GM12865 (cell line): ENCODE measurements around the gene HSD17B3.
"Not testable (repeated sequence)": the region's sequence is repeated elsewhere in the genome, so short reads cannot be mapped to it uniquely, and the experiment has no call there.

ENCODE experiments used
- DNase-seq: peaks from one replicate; pipeline ENCODE4 v3.0.0; 2010; ENCODE audit warnings: low read depth
- H3K4me3 ChIP-seq: 2 replicates; pipeline ENCODE4 v1.5.1; 2011; ENCODE audit warnings: mild to moderate bottlenecking, low read depth, low read length, control low read depth
- TF ChIP-seq, protein P1 (sequence below): IDR thresholded peaks from 2 replicates; pipeline ENCODE4 v1.5.1; 2011; ENCODE audit warnings: low read length, control low read depth, low read depth, inconsistent platforms; ENCODE audit not compliant: insufficient read depth; ENCODE audit errors: missing control alignments

The HSD17B3 gene

DNA sequence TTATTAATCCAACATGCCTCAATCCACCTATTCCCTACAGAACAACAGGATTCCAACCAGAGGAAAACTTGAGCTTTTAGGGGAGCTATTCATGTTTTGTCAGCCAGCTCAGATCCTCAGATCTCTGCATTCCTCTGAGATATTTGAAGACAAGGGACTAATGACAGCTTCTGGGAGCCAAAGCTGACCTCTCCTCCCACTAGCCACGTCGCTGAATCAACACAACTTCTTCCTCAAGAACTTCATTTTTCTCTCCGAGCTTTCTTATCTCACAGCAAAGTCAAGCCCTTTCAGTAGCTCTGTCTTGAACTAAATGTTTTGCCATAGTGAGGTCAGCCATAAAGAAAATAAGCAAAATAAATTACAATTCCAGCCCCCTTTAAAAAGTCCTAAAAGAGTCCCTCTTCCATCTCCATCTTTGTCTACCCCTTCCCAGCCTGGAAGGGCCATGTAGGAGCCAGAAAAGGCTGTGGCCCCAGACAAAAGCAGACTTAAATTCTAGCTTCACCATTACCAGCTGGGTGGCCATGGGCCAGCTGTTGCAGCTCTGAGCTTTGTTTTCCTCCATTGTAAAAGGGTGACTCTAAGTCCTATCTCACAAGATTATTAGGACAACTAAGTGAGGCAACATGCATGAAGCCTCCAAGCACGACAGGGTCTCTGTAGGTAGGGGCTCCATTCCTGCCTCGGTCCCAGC is 65.0 kb downstream of the HSD17B3 start:
- no peak for DNase-seq
- H3K4me3 ChIP-seq = no peak overlapping the region
- TF ChIP-seq, protein P1, sequence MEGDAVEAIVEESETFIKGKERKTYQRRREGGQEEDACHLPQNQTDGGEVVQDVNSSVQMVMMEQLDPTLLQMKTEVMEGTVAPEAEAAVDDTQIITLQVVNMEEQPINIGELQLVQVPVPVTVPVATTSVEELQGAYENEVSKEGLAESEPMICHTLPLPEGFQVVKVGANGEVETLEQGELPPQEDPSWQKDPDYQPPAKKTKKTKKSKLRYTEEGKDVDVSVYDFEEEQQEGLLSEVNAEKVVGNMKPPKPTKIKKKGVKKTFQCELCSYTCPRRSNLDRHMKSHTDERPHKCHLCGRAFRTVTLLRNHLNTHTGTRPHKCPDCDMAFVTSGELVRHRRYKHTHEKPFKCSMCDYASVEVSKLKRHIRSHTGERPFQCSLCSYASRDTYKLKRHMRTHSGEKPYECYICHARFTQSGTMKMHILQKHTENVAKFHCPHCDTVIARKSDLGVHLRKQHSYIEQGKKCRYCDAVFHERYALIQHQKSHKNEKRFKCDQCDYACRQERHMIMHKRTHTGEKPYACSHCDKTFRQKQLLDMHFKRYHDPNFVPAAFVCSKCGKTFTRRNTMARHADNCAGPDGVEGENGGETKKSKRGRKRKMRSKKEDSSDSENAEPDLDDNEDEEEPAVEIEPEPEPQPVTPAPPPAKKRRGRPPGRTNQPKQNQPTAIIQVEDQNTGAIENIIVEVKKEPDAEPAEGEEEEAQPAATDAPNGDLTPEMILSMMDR = no peak

DNA sequence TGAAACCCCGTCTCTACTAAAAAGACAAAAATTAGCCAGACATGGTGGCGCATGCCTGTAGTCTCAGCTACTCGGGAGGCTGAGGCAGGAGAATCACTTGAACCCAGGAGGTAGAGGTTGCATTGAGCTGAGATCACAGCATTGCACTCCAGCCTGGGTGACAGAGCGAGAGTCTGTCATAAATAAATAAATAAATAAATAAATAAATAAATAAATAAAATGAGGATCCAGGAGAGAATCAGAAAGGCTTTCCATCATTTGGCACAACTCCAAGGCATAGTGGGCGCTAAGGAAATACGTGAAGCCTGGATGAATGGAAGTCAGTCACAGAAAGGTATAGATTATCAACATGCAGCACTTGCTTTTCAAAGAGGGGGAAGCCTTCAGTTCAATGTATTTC is 65.6 kb downstream of the HSD17B3 start:
- H3K4me3 ChIP-seq, DNase-seq: not testable (repeated sequence)

DNA sequence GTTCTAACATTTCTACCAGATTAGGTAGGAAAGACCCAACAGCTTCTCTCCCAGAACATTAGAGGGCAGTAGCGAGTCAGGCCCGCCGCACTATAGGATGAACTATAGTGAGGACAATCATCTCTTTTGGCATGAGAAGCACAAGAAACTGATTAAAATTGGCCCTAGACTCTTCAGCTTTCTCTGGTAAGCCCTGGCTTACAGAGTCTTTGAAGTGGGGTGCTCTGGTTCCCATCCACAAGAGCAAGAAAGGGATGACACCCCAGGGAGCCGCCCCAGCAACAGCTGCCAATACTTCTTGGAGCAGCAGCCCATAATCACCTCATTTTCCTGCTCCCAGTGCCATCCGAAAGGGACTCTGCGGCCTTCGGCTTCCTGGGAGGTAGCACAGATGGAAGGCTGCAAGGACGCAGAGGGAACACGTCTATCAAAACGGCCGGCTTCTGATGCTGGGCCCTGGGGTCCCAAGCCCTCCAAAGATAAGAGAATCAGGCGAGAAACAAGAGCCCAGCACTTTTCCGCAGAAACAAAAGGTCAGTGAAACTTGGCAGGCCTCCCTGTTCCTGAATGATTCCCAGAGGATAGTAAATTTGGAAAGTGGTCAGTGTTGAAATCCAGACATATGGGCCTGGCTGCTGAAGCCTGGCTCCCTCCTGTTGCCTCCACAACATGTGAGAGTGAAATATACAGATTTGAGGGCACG is 69.3 kb downstream of the HSD17B3 start:
- TF ChIP-seq, protein P1 = peak; percentile 83
- no peak overlapping the region for H3K4me3 ChIP-seq
- DNase-seq = peak; percentile 47

DNA sequence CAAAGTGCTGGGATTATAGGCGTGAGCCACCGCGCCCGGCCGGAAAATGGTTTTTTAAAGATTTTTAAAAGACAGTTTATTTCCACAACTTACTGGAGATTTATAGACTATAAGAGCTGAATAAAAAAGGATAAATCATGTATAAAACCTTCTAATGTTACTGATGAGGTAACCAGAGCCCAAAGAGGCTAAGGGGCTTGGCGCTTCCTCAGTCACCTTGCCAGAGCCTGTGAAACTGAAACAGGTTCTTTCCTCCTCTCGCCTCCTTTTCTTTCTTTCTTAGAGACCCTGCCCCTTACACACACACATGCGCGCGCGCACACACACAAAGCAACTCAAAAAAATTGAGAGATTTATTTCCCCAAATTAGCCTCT is 69.8 kb downstream of the HSD17B3 start:
- TF ChIP-seq, protein P1 = no peak
- no peak for DNase-seq
- no peak overlapping the region for H3K4me3 ChIP-seq

DNA sequence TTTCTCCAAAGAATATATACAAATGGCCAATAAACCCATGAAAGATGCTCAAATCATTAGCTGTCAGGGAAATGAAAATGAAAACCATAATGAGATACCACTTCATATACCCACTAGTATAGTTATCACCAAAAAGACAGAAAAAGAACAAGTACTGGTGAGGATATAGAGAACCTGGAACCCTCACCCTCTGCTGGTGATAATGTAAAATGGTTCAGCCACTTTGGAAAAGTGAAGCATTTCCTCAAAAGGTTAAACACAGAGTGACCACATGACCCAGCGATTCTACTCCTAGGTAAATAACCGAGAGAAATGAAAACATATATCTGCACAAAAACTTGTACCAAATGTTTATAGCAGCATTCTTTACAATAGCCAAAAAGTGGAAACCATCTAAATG is 72.0 kb downstream of the HSD17B3 start:
- no peak overlapping the region for H3K4me3 ChIP-seq
- DNase-seq = no peak
- TF ChIP-seq, protein P1 = no peak

DNA sequence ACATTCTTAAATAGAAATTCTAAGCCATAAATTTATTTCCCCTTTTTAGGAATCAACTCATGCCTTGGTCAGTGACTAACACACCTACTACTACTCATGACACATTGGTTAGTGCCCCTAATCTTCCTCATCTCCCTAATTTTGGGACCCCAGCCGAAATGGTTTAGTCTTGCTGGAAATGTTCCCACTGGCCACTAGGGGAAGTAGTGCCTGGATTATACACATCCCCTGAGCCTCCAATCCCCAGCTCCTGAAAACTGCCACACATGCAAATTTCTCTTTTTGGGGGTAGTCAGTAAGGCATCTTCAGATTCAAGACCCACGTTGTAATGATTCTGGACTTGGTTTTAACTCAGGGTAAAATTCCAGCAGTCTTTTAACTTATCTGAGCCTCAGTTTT is 79.8 kb downstream of the HSD17B3 start:
- no peak overlapping the region for H3K4me3 ChIP-seq
- TF ChIP-seq, protein P1 = peak; percentile 58
- no peak for DNase-seq

DNA sequence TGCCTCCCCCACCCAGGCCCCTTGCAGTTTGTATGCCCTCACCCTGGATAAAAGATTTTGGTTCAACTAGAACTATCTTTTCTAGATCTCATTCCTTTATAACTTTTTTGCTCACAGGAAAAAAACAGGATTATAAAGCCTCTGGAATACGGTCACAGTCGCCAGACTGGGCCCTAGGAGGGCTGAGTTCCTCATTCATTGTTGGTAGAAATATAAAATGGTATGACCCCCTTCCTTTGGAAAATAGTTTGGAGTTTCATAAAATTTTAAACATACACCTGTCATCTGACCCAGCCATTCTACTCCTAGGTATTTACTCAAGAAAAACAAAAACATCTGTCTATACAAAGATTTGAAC is 82.1 kb downstream of the HSD17B3 start:
- TF ChIP-seq, protein P1 = no peak
- H3K4me3 ChIP-seq = no peak overlapping the region
- no peak for DNase-seq
